PC-3 (cell line): ENCODE data around the gene ATF7IP2. TPM values are rescaled to one million over a fixed set of nuclear protein-coding genes. Genes with fewer than 3 reads are reported as not detected.

Experiments used
- ATAC-seq: fragments of 200-7000 bp; cut with Tn5 transposase; 2 replicates; pipeline ENCODE4 v1.9.1; 2020; ENCODE audit warnings: mild to moderate bottlenecking, moderate library complexity
- Bru-seq: library from RNA; stranded (reverse); fragments of 400-500 nt; gene quantifications from one replicate; lab custom pipeline; 2021; lab: Mats Ljungman, UMichigan
- BruChase-seq, 2 experiments: library from RNA; stranded (reverse); fragments of 400-500 nt; gene quantifications; one replicate each; lab custom pipeline; 2021; lab: Mats Ljungman, UMichigan
- BruUV-seq: library from RNA; stranded (reverse); fragments of 400-500 nt; replicated peaks from 2 replicates; lab custom pipeline; 2021; lab: Mats Ljungman, UMichigan
- CTCF ChIA-PET: fragments of 300-600 bp; sonication (Branson Sonifier 250); formaldehyde crosslinking; loops from one replicate; lab custom pipeline; 2022; ENCODE audit warnings: antibody characterized with exemption; lab: Charles Lee
- POLR2A ChIA-PET: fragments of 300-600 bp; sonication (Branson Sonifier 250); formaldehyde crosslinking; loops from one replicate; lab custom pipeline; 2022; ENCODE audit warnings: antibody characterized with exemption; ENCODE audit not compliant: unreplicated experiment; lab: Charles Lee
- DNase-seq: peaks from one replicate; pipeline ENCODE4 v3.0.0-alpha.2; 2015
- H2AFZ ChIP-seq: fragments of 300-600 bp; sonication (generic); 2 replicates; pipeline ENCODE4 v1.6.0; 2016; ENCODE audit warnings: antibody characterized with exemption, low read length
- H3F3A ChIP-seq: fragments of 300-600 bp; sonication (generic); one replicate; pipeline ENCODE4 v1.6.0; 2017; ENCODE audit warnings: antibody characterized with exemption, low read length, control low read depth, mild to moderate bottlenecking; ENCODE audit not compliant: unreplicated experiment
- H3K27ac ChIP-seq: fragments of 300-600 bp; sonication (generic); 2 replicates; pipeline ENCODE4 v1.5.1; 2016; ENCODE audit warnings: mild to moderate bottlenecking, low read length
- H3K27me3 ChIP-seq: fragments of 300-600 bp; sonication (generic); 2 replicates; pipeline ENCODE4 v1.6.1; 2016; ENCODE audit warnings: low read length, mixed read lengths
- H3K36me3 ChIP-seq: fragments of 300-600 bp; sonication (generic); 2 replicates; pipeline ENCODE4 v1.6.1; 2016; ENCODE audit warnings: low read depth, mixed run types, low read length, mixed read lengths
- H3K4me1 ChIP-seq: fragments of 300-600 bp; sonication (generic); 2 replicates; pipeline ENCODE4 v1.5.1; 2016; ENCODE audit warnings: low read length; ENCODE audit not compliant: insufficient read depth
- H3K4me2 ChIP-seq: fragments of 300-600 bp; sonication (generic); 2 replicates; pipeline ENCODE4 v1.6.0; 2016; ENCODE audit warnings: low read length
- H3K4me3 ChIP-seq: fragments of 300-600 bp; sonication (generic); 2 replicates; pipeline ENCODE4 v1.5.1; 2016; ENCODE audit warnings: mild to moderate bottlenecking, low read length, mixed read lengths
- H3K79me2 ChIP-seq: fragments of 300-600 bp; sonication (generic); 2 replicates; pipeline ENCODE4 v1.6.1; 2017; ENCODE audit warnings: low read length, mixed read lengths
- H3K9ac ChIP-seq: fragments of 300-600 bp; sonication (generic); 2 replicates; pipeline ENCODE4 v1.6.0; 2016; ENCODE audit warnings: mild to moderate bottlenecking, low read length
- H3K9me2 ChIP-seq: fragments of 300-600 bp; sonication (generic); replicated peaks from 2 replicates; pipeline ENCODE4 v1.6.1; 2016; ENCODE audit warnings: mixed run types, low read length, mixed read lengths
- H3K9me3 ChIP-seq: fragments of 300-600 bp; sonication (generic); 2 replicates; pipeline ENCODE4 v1.6.1; 2016; ENCODE audit warnings: low read length, mixed read lengths
- H4K20me1 ChIP-seq: fragments of 300-600 bp; sonication (generic); 2 replicates; pipeline ENCODE4 v1.6.1; 2016; ENCODE audit warnings: low read length, mixed read lengths
- CTCF ChIP-seq: fragments of 300-600 bp; sonication (generic); conservative IDR thresholded peaks from 2 replicates; pipeline ENCODE4 v1.5.1; 2017; ENCODE audit warnings: antibody characterized with exemption, low read depth, mild to moderate bottlenecking, low read length
- EZH2 ChIP-seq: fragments of 300-600 bp; sonication (generic); IDR thresholded peaks from one replicate; pipeline ENCODE4 v1.6.1; 2017; ENCODE audit warnings: antibody characterized with exemption, mild to moderate bottlenecking, low read length; ENCODE audit not compliant: unreplicated experiment
- EZH2phosphoT487 ChIP-seq: fragments of 300-600 bp; sonication (generic); IDR thresholded peaks from 2 replicates; pipeline ENCODE4 v1.6.1; 2018; ENCODE audit warnings: mild to moderate bottlenecking, antibody characterized with exemption, low read length, borderline replicate concordance
- intact Hi-C: fragments of 100-400 bp; cut with micrococcal nuclease; formaldehyde crosslinking; loops from 2 replicates; pipeline ENCODE4 v1.9.0; 2023
- long read RNA-seq: library from polyadenylated mRNA; unstranded; transcript quantifications from one replicate; pipeline ENCODE4 v2.0.0, GENCODE V29; 2021; ENCODE audit not compliant: unreplicated experiment
- total RNA-seq: library from RNA; depleted of rRNA; stranded (reverse); fragments of >200 nt; gene quantifications from 2 replicates; pipeline ENCODE4 v1.2.3, GENCODE V29; 2014; rRNA removed

The ATF7IP2 gene
- total RNA-seq (6.2 and 11.6 TPM in 2 replicates), Bru-seq, nascent RNA (percentile 67 among the genes with signal in this experiment), BruChase-seq, experiment 1, labeled RNA remaining after a 6-hour chase (percentile 58 among the genes with signal in this experiment), BruChase-seq, experiment 2, labeled RNA remaining after a 2-hour chase (percentile 59 among the genes with signal in this experiment)
- long read RNA-seq, partial matches to known transcripts: 0 of 6 reads
- long read RNA-seq, other reads (novel, unspliced or antisense): 3 of 6 reads

- H3K27ac ChIP-seq: peak within 1 kb of the TSS; percentile 18; the same call in 1 of the 2 replicates
- TF ChIP-seq EZH2phosphoT487: no peak
- no peak for TF ChIP-seq CTCF
- TF ChIP-seq EZH2: no peak
- ATAC-seq (peak; percentile 99), DNase-seq (peak; percentile 90)
- H3K9me2 ChIP-seq: no peaks in the 10 kb centered on the region
- BruUV-seq: no TSS peak
- no peaks in the 10 kb centered on the region for H3F3A ChIP-seq
- intact Hi-C loops: no loop called here
- no peaks in the 10 kb centered on the region for H3K36me3 ChIP-seq
- no peaks in the 10 kb centered on the region for H3K4me1 ChIP-seq
- H3K27me3 ChIP-seq: no peaks in the 10 kb centered on the region
- H4K20me1 ChIP-seq: no peaks in the 10 kb centered on the region
- H3K4me2 ChIP-seq: peak within 1 kb of the TSS; percentile 91
- peak within 1 kb of the TSS; percentile 91 for H2AFZ ChIP-seq
- POLR2A ChIA-PET: no interaction called here
- H3K4me3 ChIP-seq: peak within 1 kb of the TSS; percentile 99
- H3K9me3 ChIP-seq: no peaks in the 10 kb centered on the region
- CTCF ChIA-PET: interaction anchor here (0.6 kb wide), 1 partner anchor 123 kb away, joined by 3 read pairs; no protein-coding TSS in a partner anchor
- peak within 1 kb of the TSS; percentile 79 for H3K9ac ChIP-seq
- peaks cover 23% of the 10 kb centered on the region for H3K79me2 ChIP-seq
Measured at GRCh38 chr16:10385725-10386516, at the start of gene ATF7IP2. Gene ATF7IP2, plus strand, starts transcription at chr16:10386061. Its CDS starts 44,560 bp downstream, at chr16:10430621.

DNA sequence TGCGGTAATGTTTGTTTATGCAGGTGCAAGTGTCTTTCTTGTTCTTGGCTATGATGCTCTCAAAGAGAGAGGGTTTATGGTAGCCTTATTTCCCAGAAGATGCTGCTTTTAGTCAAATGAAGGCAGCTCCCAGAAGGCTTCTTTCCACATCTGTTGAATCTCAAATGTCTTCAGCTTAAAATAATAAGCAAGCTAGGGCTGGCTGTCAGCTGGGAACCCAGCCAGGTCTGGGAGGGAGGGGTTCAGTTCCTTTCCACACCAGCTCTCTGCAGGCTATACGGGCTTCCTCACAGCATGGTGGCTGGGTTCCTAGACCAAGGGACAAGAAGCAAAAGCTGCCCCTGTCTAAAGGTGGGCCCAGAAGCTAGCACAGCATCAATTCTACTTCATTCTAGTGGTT, 47.4 kb upstream of the ATF7IP2 start:
- Histone ChIP-seq H3K36me3 (no peaks in the 10 kb centered on the region), H3K9me2 (no peaks in the 10 kb centered on the region), H3K9me3 (no peaks in the 10 kb centered on the region), H4K20me1 (no peaks in the 10 kb centered on the region), H3K79me2 (no peaks in the 10 kb centered on the region), H3K27ac (no peak overlapping the region), H3K9ac (no peak overlapping the region), H3K4me3 (no peak overlapping the region), H2AFZ (no peak overlapping the region), H3K4me2 (no peak overlapping the region), H3K4me1 (peaks cover 10% of the 10 kb centered on the region), H3F3A (no peaks in the 10 kb centered on the region), H3K27me3 (no peaks in the 10 kb centered on the region)
- ATAC-seq: no peak
- no peak for TF ChIP-seq EZH2phosphoT487
- TF ChIP-seq EZH2: no peak
- no peak for TF ChIP-seq CTCF
- ChIA-PET CTCF (no interaction called here), POLR2A (no interaction called here)
- BruUV-seq: no TSS peak
- DNase-seq: no peak
- intact Hi-C loops: no loop called here
